HepG2 (cell line): ENCODE measurements around the gene ANLN. TPM values are rescaled to one million over a fixed set of nuclear protein-coding genes. Genes with fewer than 3 reads are reported as not detected.

Experiments used
- ATAC-seq: fragments of 200-7000 bp; cut with Tn5 transposase; 3 replicates; pipeline ENCODE4 v1.9.1; 2020; ENCODE audit warnings: mild to moderate bottlenecking, moderate library complexity
- BruUV-seq: library from RNA; stranded (reverse); fragments of 400-500 nt; replicated peaks from 2 replicates; lab custom pipeline; 2021; lab: Mats Ljungman, UMichigan
- CTCF ChIA-PET: fragments of 300-600 bp; formaldehyde crosslinking; extraction: SDS; loops from one replicate; lab custom pipeline; 2021; ENCODE audit warnings: low total read pairs, inconsistent platforms, low intra/inter-chr PET ratio; lab: Yijun Ruan, JAX
- POLR2A ChIA-PET: fragments of 350-600 bp; sonication (Branson Sonifier 250); formaldehyde crosslinking; loops from one replicate; lab custom pipeline; 2020; ENCODE audit warnings: antibody characterized with exemption, inconsistent platforms; lab: Yijun Ruan, JAX
- DNase-seq: peaks from one replicate; pipeline ENCODE4 v3.0.0-alpha.2; 2015; ENCODE audit warnings: low spot score
- FAIRE-seq: peaks from 3 replicates; lab custom pipeline; 2011; peaks lifted over from hg19 to GRCh38; lab: Jason Lieb, UNC
- H2AFZ ChIP-seq: one replicate; pipeline ENCODE4 v1.6.1; 2011; ENCODE audit warnings: low read length, inconsistent platforms
- H3K27ac ChIP-seq: fragments of 300-600 bp; 3 replicates; pipeline ENCODE4 v1.8.0; 2011; ENCODE audit warnings: mixed run types, mild to moderate bottlenecking, mixed read lengths, low read length, inconsistent platforms; ENCODE audit not compliant: insufficient read depth; ENCODE audit errors: extremely low read length
- H3K27me3 ChIP-seq, 2 experiments: fragments of 200-600 bp in 1 of 2; 2 replicates in 1 of 2; 3 replicates in 1 of 2; pipeline versions ENCODE4 v1.6.0 to v1.8.0; 2011; ENCODE audit warnings: low read length in 2 of 2, mild to moderate bottlenecking in 2 of 2, moderate library complexity in 2 of 2, inconsistent platforms in 1 of 2; ENCODE audit not compliant: insufficient read depth in 2 of 2, control insufficient read depth in 1 of 2
- H3K36me3 ChIP-seq, 2 experiments: fragments of 200-600 bp in 1 of 2; replicated peaks in 1 of 2; 2 replicates in 1 of 2; 3 replicates in 1 of 2; pipeline versions ENCODE4 v1.5.1 to v1.8.0; 2011; ENCODE audit warnings: low read length in 2 of 2, inconsistent platforms in 1 of 2; ENCODE audit not compliant: insufficient read depth in 2 of 2, control insufficient read depth in 1 of 2
- H3K4me1 ChIP-seq: 2 replicates; pipeline ENCODE4 v1.5.1; 2012; ENCODE audit warnings: low read length, inconsistent platforms; ENCODE audit not compliant: insufficient read depth
- H3K4me2 ChIP-seq: 2 replicates; pipeline ENCODE4 v1.6.0; 2011; ENCODE audit warnings: low read depth, low read length, inconsistent platforms
- H3K4me3 ChIP-seq, 3 experiments: fragments of 200-600 bp in 1 of 3; sonication (generic), shearing (Covaris generic) in 1 of 3; replicated peaks in 1 of 3; 2 replicates each; pipeline ENCODE4 v1.5.1; 2011 to 2016; ENCODE audit warnings: low read length in 3 of 3, inconsistent platforms in 2 of 3, low read depth in 2 of 3, mild to moderate bottlenecking in 2 of 3, control low read depth in 1 of 3, mixed read lengths in 1 of 3; ENCODE audit not compliant: insufficient read depth in 1 of 3
- H3K79me2 ChIP-seq: one replicate; pipeline ENCODE4 v1.6.1; 2011; ENCODE audit warnings: low read length, inconsistent platforms; ENCODE audit not compliant: insufficient read depth
- H3K9ac ChIP-seq: 2 replicates; pipeline ENCODE4 v1.6.0; 2011; ENCODE audit warnings: mild to moderate bottlenecking, low read depth, low read length, inconsistent platforms; ENCODE audit not compliant: insufficient read depth
- H3K9me3 ChIP-seq: 2 replicates; pipeline ENCODE4 v1.5.1; 2012; ENCODE audit warnings: mild to moderate bottlenecking, low read length
- H4K20me1 ChIP-seq: 2 replicates; pipeline ENCODE4 v1.6.0; 2011; ENCODE audit warnings: inconsistent platforms, mild to moderate bottlenecking, low read length, moderate library complexity; ENCODE audit not compliant: insufficient read depth
- CC2D1A ChIP-seq: sonication (generic); formaldehyde crosslinking; IDR thresholded peaks from 2 replicates; pipeline ENCODE4 v1.8.1; 2023; ENCODE audit warnings: mild to moderate bottlenecking, missing genetic modification reagents
- FOXO1 ChIP-seq: sonication (generic); formaldehyde crosslinking; IDR thresholded peaks from 2 replicates; pipeline ENCODE4 v1.4.0; 2020; ENCODE audit warnings: missing genetic modification reagents
- HNF4G ChIP-seq, 2 experiments: sonication (generic) in 1 of 2; formaldehyde crosslinking in 1 of 2; IDR thresholded peaks; 2 replicates each; pipeline versions ENCODE4 v1.4.0 to v1.6.1; 2011 to 2020; ENCODE audit warnings: borderline replicate concordance in 2 of 2, low read depth in 2 of 2, mild to moderate bottlenecking in 2 of 2, low read length in 1 of 2, missing genetic modification reagents in 1 of 2, moderate library complexity in 1 of 2
- HOMEZ ChIP-seq: IDR thresholded peaks from 2 replicates; pipeline ENCODE4 v1.6.1; 2016; ENCODE audit warnings: low read depth
- MED13 ChIP-seq: sonication (generic); formaldehyde crosslinking; IDR thresholded peaks from 2 replicates; pipeline ENCODE4 v1.5.0; 2020; ENCODE audit warnings: missing genetic modification reagents
- PBX3 ChIP-seq: sonication (generic); formaldehyde crosslinking; IDR thresholded peaks from 2 replicates; pipeline ENCODE4 v1.8.1; 2023; ENCODE audit warnings: missing genetic modification reagents, inconsistent platforms, borderline replicate concordance
- ZBTB43 ChIP-seq: sonication (generic); formaldehyde crosslinking; conservative IDR thresholded peaks from 2 replicates; pipeline ENCODE4 v1.4.0; 2020; ENCODE audit warnings: missing genetic modification reagents
- ZNF18 ChIP-seq: sonication (generic); formaldehyde crosslinking; IDR thresholded peaks from 2 replicates; pipeline ENCODE4 v1.8.0; 2022; ENCODE audit warnings: mild to moderate bottlenecking, missing genetic modification reagents; ENCODE audit not compliant: insufficient replicate concordance
- ZNF703 ChIP-seq: sonication (generic); formaldehyde crosslinking; IDR thresholded peaks from 2 replicates; pipeline ENCODE4 v1.5.1; 2020; ENCODE audit warnings: missing genetic modification reagents, mild to moderate bottlenecking, moderate library complexity, borderline replicate concordance
- WGBS: methylation state at CpG from one replicate; pipeline ENCODE4 v1.1.6; 2017; ENCODE audit warnings: low lambda C conversion rate; 5-methylcytosine and 5-hydroxymethylcytosine counted together
- in situ Hi-C: cut with HindIII; loops from 2 replicates; pipeline ENCODE4 v1.10.0; 2017; ENCODE audit warnings: low pct_unique_long_range_greater_than_20kb; ENCODE audit not compliant: extremely low pct_ligation_motif_present
- intact Hi-C: fragments of 100-400 bp; cut with micrococcal nuclease; formaldehyde crosslinking; loops from one replicate; pipeline ENCODE4 v1.10.0; 2022; ENCODE audit not compliant: unreplicated experiment
- polyA plus RNA-seq, 8 experiments: library from polyadenylated mRNA; depleted of rRNA in 3 of 8; stranded (reverse) in 7 of 8; unstranded in 1 of 8; fragments of >200 nt; fragmentation: Illumina TruSeq in 4 of 8; extraction: Trizol in 4 of 8; gene quantifications; 2 replicates each; pipeline versions ENCODE4 v1.2.1 to v1.2.3, GENCODE V29; 2011 to 2016; ENCODE audit warnings: low read depth in 4 of 8, missing spikeins in 1 of 8, mixed read lengths in 1 of 8; ENCODE audit not compliant: insufficient read depth in 1 of 8
- total RNA-seq, 5 experiments: library from RNA; depleted of rRNA; stranded (reverse); fragments of >200 nt; fragmentation: Illumina TruSeq; extraction: Trizol; gene quantifications; 2 replicates each; pipeline ENCODE4 v1.2.3, GENCODE V29; 2016; ENCODE audit warnings: low read depth in 1 of 5

ANLN gene
- total and polyA plus RNA-seq, 2 of the 13 experiments (the other 11 are each of a cell fraction or from before 2014, with no cell fraction given), result 20.0 to 72.0 TPM

GRCh38 chr7:36406156-36406555 is 16.5 kb downstream of the ANLN start:
- H3K27me3 ChIP-seq, result no peaks in the 10 kb centered on the region
- no peak overlapping the region for H3K4me2 ChIP-seq
- intact Hi-C loops (no loop called here), in situ Hi-C loops (no loop called here)
- CTCF ChIA-PET, result no interaction called here
- no peaks in the 10 kb centered on the region for H3K9me3 ChIP-seq
- H3K4me1 ChIP-seq, result no peaks in the 10 kb centered on the region
- no peaks in the 10 kb centered on the region for H4K20me1 ChIP-seq
- no peak overlapping the region for H2AFZ ChIP-seq
- peaks cover 5 to 76% of the 10 kb centered on the region in 2 experiments for H3K36me3 ChIP-seq
- no peak overlapping the region for H3K27ac ChIP-seq
- DNase-seq, result no peak
- WGBS, result 96% methylated on average over 5 of the region's 5 CpGs
- no peaks in the 10 kb centered on the region for H3K79me2 ChIP-seq
- H3K4me3 ChIP-seq, result no peak overlapping the region
- ATAC-seq, result no peak
- POLR2A ChIA-PET, result no interaction called here
- TF ChIP-seq FOXO1 (no peak), CC2D1A (CRISPR knock-in tag) (no peak), ZBTB43 (CRISPR knock-in tag) (no peak), ZNF18 (CRISPR knock-in tag) (no peak), HOMEZ (no peak), HNF4G (IDR thresholded peaks at IDR 0.05; ENCODE audit: borderline replicate concordance, low read depth, low read length) (no peak), HNF4G (CRISPR knock-in tag; IDR thresholded peaks at IDR 0.05; ENCODE audit: borderline replicate concordance, low read depth) (no peak), MED13 (no peak), ZNF703 (CRISPR knock-in tag) (no peak), PBX3 (CRISPR knock-in tag) (no peak)
- TF ChIP-seq, all 625 proteins: peak for 0
- no peak overlapping the region for H3K9ac ChIP-seq
- no peak for FAIRE-seq
- no TSS peak for BruUV-seq
